Raji (cell line): ENCODE results near the gene OVCA2.

Experiments used
- POLR2A ChIP-seq: IDR thresholded peaks from 2 replicates; pipeline ENCODE4 v1.6.1; 2011; ENCODE audit warnings: low read depth, low read length, control low read depth; ENCODE audit not compliant: insufficient read depth

OVCA2 gene

GRCh38 chr17:2075336-2076086, 33.7 kb downstream of the OVCA2 start:
- no peak for TF ChIP-seq POLR2A

GRCh38 chr17:2076087-2076984, 34.5 kb downstream of the OVCA2 start:
- TF ChIP-seq POLR2A: no peak

GRCh38 chr17:2077040-2077439, 35.2 kb downstream of the OVCA2 start:
- no peak for TF ChIP-seq POLR2A

GRCh38 chr17:2081564-2081963, 39.7 kb downstream of the OVCA2 start:
- no peak for TF ChIP-seq POLR2A

- no peak for TF ChIP-seq POLR2A
Observed at GRCh38 chr17:2082003-2082781, 40.4 kb downstream of the OVCA2 start.

GRCh38 chr17:2083613-2084035, 41.8 kb downstream of the OVCA2 start:
- TF ChIP-seq POLR2A: no peak

GRCh38 chr17:2084036-2084765, 42.4 kb downstream of the OVCA2 start:
- no peak for TF ChIP-seq POLR2A

- no peak for TF ChIP-seq POLR2A
Observed at GRCh38 chr17:2084766-2085647, 43.2 kb downstream of the OVCA2 start.

GRCh38 chr17:2085648-2085949, 43.8 kb downstream of the OVCA2 start:
- TF ChIP-seq POLR2A: no peak

- TF ChIP-seq POLR2A: no peak
Observed at GRCh38 chr17:2086306-2086705, 44.5 kb downstream of the OVCA2 start.

- TF ChIP-seq POLR2A: no peak
Observed at GRCh38 chr17:2087597-2088211, 45.9 kb downstream of the OVCA2 start.

GRCh38 chr17:2089021-2089422, 47.2 kb downstream of the OVCA2 start:
- TF ChIP-seq POLR2A: no peak

- no peak for TF ChIP-seq POLR2A
Observed at GRCh38 chr17:2090210-2090641, 48.4 kb downstream of the OVCA2 start.

GRCh38 chr17:2090804-2091534, 49.1 kb downstream of the OVCA2 start:
- no peak for TF ChIP-seq POLR2A
